GM18867 (cell line): ENCODE data around the gene FBXL16.
A peak's percentile ranks its signal among the peaks of the same experiment; 100 is the strongest.
"Not testable (repeated sequence)": the region's sequence is repeated elsewhere in the genome, so short reads cannot be mapped to it uniquely, and the experiment has no call there.

Source experiments
- ATAC-seq: cut with Tn5 transposase; IDR thresholded peaks from one replicate; pipeline ENCODE4 v1.9.1; 2021; ENCODE audit warnings: mild to moderate bottlenecking, moderate library complexity; ENCODE audit not compliant: unreplicated experiment

Gene FBXL16

GRCh38 chr16:692356-693108 is 13.1 kb downstream of the FBXL16 start:
- no peak for ATAC-seq

GRCh38 chr16:691242-691641 is 14.4 kb downstream of the FBXL16 start:
- ATAC-seq: not testable (repeated sequence)

GRCh38 chr16:689175-689897 is 16.3 kb downstream of the FBXL16 start:
- ATAC-seq: no peak

DNA sequence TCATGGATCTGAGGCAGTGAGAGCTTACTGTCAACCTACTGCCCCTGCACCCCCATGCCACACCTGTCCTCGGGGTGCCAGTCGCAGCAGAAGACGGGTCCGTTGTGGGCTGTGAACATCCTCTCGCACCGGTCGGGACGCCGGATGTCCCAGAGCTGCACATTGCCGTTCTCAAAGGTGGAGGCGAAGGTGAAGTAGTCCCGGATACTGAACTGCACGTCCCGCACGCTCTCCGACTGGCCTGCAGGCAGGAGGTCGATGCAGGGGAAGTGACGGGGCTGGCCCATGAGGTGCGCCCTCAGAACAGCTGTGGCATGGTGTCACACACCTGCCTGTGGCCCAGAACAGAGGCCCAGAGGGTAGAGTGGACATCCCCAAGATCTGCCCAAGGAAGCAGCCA is 18.1 kb downstream of the FBXL16 start:
- no peak for ATAC-seq

DNA sequence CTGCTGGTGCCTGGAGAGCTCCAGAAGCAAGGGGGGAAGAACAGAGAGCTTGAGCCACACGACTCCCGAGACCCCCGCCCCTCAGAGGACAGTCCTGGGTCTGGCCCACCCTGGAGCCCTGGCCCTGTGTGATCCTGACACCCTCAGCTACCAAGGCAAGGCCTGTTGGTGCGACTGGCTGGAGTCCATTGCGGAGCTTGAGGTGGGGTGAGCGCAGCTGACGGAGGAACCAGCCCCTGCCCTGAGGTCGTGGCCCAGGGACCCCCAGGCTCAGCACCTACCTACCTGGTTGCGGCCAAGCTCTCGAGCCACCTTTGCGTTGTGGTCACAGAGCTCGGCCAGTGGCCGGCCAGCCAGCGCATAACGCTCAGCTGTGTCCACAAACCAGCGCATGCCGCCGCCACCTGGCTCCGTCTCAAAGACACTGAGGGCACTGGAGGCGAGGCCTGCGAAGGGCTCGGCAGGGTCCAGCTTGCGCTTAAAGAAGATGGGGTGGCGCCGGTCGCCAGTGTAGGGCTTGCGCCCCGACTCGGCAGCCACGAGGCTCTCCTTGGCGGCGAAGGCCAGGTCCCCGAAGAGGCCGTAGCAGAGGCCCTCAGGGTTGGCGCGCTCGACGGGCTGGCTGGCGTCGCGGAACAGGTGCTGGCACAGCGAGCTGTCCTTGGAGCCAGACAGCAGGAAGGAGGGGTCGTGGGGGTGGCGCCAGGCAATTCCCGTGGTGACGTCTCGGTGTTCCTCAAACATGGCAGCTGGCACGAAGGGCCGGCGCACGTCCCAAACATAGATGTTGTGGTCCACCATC is 18.9 kb downstream of the FBXL16 start:
- ATAC-seq: no peak

DNA sequence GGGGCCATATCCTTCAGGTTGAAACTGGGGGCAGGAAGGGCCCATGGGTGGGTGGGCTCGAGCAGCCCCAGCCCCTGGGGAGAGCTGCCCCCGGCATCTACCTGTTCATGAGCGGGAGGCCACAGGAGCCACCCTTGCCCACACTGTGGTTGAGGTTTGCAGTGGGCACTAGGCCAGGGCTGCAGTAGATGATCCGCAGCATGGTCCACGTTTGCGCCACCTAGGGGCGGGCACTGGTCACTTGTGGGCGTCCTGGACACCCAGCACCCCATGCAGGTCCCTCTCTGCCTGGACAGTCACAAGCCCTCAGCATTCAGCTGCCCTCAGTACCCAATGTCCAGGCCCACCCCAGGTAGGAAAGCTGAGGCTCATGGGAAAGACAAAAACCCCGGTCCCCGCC is 19.6 kb downstream of the FBXL16 start:
- no peak for ATAC-seq

GRCh38 chr16:684961-685696 is 20.5 kb downstream of the FBXL16 start:
- no peak for ATAC-seq

DNA sequence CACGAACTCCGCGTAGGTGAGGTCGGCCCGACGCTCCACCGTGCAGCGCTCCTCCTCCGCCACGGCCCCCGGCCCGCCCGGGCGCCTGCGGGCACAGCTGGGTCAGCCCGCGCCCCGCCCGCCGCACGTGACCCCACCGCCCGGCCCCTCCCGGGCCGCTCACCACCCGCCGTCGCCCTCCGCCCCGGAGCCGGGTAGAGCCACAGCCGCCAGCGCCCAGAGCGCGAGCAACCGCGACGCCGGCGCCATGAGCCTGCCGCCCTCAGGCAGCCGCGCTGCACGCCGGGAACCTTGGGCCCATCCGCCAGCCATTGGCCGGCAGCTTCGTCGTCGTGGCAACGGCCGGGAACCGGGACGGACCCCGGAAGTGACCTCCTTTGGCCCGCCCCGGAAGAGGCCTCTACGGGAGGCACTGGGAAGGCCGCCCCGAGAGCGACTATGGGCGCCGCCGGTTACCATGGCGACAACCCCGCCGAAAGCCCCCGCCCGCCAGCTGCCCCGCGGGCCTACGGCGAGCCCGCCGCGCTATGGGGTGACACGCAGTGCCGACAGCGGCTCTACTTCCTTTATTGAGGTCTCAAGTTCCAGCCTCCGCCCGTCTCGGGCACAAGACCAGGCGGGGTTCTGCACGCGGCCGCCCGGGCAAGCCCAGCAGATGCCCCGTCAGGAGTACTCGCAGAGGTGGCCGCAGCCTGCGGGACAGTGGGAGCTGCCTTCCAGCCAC is 21.4 kb downstream of the FBXL16 start, which contains the start of gene JMJD8:
Gene JMJD8 (minus strand): TSS at position 264 of the 724 bp plus-strand sequence. CDS start 15 bp downstream, at position 249.
- peak; percentile 68 for ATAC-seq

DNA sequence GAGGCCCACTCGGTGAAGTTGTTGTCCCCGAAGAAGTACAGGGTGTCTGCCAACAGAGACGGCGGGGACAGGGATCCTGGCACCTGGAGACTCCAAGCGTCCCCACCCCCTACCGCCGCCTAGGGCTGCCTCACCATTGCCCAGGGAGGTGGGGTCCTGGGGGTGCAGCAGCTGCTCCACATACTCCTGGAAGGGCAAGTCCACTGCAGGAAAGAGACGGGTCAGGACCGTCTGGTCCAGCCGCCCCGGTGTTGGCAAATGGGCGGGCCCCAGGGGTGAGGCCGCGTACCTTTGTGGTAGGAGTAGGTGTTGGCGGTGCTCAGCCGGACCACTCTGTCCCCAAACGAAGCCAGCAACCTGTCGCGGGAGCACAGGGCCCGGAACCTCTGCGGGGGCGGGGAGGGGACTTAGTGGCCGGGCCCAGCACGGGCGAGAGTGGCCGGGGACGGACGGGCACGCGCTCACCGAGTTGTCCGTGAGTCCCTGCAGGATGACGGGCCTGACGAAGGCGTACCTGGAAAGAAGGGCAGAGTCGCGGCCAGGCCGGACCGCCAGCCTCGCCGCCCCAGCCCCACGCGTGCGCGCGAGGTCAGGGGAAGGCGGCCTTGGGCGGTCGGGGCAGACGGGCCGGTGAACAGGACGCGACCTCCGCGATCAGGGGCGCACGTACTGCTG is 22.1 kb downstream of the FBXL16 start:
- no peak for ATAC-seq

- ATAC-seq: no peak
Observed at GRCh38 chr16:682493-683395, 22.9 kb downstream of the FBXL16 start.

- ATAC-seq: no peak
Observed at GRCh38 chr16:681746-682427, 23.7 kb downstream of the FBXL16 start.

DNA sequence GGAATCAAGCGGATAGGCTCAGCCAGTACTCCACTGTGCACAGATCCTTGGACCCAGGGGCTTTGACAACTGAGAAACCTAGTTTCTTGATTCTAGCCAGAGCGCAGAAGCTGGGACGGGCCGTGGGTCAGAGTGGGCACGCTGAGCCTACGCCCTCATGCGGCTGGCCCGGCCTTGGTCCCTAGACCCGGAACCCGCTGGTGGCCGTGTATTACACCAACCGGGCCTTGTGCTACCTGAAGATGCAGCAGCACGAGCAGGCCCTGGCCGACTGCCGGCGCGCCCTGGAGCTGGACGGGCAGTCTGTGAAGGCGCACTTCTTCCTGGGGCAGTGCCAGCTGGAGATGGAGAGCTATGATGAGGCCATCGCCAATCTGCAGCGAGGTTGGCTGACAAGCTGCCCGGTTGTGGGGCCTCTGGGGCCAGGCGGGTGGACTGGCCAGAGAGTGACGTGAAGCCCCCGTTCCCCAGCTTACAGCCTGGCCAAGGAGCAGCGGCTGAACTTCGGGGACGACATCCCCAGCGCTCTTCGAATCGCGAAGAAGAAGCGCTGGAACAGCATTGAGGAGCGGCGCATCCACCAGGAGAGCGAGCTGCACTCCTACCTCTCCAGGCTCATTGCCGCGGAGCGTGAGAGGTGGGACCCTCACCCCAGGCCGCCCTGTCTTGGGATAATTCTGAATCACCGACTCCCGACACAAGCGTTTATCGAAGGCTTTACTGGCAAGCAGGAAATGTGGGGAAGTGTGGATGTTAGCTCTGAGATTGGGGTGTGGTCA is 24.4 kb downstream of the FBXL16 start:
- ATAC-seq: no peak

GRCh38 chr16:680625-680945 is 25.0 kb downstream of the FBXL16 start:
- ATAC-seq: no peak

GRCh38 chr16:679814-680624 is 25.6 kb downstream of the FBXL16 start, which contains the start of gene STUB1:
Gene STUB1, plus strand, starts transcription at chr16:680410. Its CDS starts 116 bp downstream, at chr16:680526.
- peak; percentile 31 for ATAC-seq

- ATAC-seq: no peak
Observed at GRCh38 chr16:678858-679813, 26.5 kb downstream of the FBXL16 start.
